ENCODE data around the gene GATAD2A. TPM values are rescaled to one million over a fixed set of nuclear protein-coding genes. Genes with fewer than 3 reads are reported as not detected.

GATAD2A gene
- total and polyA plus RNA-seq, 9 of the 15 experiments (the other 6 are each of a cell fraction or from before 2014, with no cell fraction given) = 2.4 to 226 (median 44.2) TPM

DNA sequence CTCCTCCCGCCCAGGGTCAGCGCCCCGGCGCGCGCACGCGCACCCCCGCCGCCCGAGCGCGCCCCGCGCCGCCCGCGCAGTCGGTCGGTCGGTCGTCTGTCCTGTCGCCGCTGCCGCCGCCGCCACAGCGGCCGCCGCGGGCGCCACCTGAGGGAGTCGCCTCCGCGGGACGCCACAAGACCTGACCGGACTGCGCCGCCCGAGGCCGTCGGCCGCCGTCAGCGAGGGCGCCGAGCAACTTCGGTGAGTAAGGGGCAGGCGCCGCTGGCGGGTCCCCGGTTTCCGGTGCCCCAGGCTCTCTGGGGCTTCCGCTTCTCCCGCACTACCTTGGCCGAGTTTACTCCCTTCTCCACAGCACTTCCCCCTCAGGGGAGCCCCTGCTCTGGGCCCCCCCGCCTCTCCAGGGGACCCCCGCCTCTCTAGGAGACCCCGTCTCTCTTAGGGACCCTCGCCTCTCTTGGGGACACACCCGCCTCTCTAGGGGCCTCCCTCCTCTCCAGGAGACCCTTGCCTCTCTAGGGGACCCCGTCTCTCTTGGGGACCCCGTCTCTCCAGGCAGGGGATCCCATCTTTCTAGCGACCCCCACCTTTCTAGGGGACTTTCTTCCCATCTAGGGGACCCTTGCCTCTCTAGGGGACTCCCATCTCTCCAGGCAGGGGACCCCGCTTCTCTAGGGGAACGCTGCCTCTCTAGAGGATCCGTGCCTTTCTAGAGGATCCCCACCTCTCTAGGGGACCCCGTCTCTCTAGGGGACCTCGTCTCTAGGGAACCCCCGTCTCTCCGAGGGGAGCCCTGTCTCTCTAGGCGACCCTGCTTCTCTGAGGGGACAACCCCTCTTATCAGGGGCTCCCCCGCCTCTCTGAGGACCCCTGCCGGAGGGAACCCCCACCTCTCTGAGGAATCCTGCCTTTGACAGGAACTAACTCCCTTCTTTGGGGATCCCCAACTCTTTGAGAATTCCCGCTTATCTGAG lies 19.3 kb upstream of the GATAD2A start (continued):
- TF ChIP-seq, protein P1, sequence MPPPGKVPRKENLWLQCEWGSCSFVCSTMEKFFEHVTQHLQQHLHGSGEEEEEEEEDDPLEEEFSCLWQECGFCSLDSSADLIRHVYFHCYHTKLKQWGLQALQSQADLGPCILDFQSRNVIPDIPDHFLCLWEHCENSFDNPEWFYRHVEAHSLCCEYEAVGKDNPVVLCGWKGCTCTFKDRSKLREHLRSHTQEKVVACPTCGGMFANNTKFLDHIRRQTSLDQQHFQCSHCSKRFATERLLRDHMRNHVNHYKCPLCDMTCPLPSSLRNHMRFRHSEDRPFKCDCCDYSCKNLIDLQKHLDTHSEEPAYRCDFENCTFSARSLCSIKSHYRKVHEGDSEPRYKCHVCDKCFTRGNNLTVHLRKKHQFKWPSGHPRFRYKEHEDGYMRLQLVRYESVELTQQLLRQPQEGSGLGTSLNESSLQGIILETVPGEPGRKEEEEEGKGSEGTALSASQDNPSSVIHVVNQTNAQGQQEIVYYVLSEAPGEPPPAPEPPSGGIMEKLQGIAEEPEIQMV (tag; conservative IDR thresholded peaks at IDR 0.05; ENCODE audit: low read depth) = no peak
- TF ChIP-seq ZNF253 (CRISPR knock-in tag; conservative IDR thresholded peaks at IDR 0.05) (no peak), MAFF (IDR thresholded peaks at IDR 0.05; ENCODE audit: low read length) (no peak), HMG20B (CRISPR knock-in tag; IDR thresholded peaks at IDR 0.05) (no peak), NR2C1 (IDR thresholded peaks at IDR 0.05) (no peak), NR2C1 (tag; IDR thresholded peaks at IDR 0.05) (no peak), TAF15 (IDR thresholded peaks at IDR 0.05; ENCODE audit: low read depth, low read length) (no peak), ZNF23 (CRISPR knock-in tag; IDR thresholded peaks at IDR 0.05) (no peak), MCM3 (IDR thresholded peaks at IDR 0.05) (no peak), MTA2 (IDR thresholded peaks at IDR 0.05; ENCODE audit: low read depth) (no peak)
- TF ChIP-seq, protein P2, sequence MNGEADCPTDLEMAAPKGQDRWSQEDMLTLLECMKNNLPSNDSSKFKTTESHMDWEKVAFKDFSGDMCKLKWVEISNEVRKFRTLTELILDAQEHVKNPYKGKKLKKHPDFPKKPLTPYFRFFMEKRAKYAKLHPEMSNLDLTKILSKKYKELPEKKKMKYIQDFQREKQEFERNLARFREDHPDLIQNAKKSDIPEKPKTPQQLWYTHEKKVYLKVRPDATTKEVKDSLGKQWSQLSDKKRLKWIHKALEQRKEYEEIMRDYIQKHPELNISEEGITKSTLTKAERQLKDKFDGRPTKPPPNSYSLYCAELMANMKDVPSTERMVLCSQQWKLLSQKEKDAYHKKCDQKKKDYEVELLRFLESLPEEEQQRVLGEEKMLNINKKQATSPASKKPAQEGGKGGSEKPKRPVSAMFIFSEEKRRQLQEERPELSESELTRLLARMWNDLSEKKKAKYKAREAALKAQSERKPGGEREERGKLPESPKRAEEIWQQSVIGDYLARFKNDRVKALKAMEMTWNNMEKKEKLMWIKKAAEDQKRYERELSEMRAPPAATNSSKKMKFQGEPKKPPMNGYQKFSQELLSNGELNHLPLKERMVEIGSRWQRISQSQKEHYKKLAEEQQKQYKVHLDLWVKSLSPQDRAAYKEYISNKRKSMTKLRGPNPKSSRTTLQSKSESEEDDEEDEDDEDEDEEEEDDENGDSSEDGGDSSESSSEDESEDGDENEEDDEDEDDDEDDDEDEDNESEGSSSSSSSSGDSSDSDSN (IDR thresholded peaks at IDR 0.05; ENCODE audit: borderline replicate concordance in 1 of 2, low read depth in 2 of 2, low read length in 2 of 2) = peak; percentile 22 to 85; a peak in 2 of 4 replicates
- TF ChIP-seq, protein P3, sequence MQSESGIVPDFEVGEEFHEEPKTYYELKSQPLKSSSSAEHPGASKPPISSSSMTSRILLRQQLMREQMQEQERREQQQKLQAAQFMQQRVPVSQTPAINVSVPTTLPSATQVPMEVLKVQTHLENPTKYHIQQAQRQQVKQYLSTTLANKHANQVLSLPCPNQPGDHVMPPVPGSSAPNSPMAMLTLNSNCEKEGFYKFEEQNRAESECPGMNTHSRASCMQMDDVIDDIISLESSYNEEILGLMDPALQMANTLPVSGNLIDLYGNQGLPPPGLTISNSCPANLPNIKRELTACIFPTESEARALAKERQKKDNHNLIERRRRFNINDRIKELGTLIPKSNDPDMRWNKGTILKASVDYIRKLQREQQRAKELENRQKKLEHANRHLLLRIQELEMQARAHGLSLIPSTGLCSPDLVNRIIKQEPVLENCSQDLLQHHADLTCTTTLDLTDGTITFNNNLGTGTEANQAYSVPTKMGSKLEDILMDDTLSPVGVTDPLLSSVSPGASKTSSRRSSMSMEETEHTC (IDR thresholded peaks at IDR 0.05) = no peak
